ENCODE data around the gene RHOU. TPM values are rescaled to one million over a fixed set of nuclear protein-coding genes. Genes with fewer than 3 reads are reported as not detected.

RHOU gene
- polyA plus RNA-seq, 4 donors = 17.9 to 43.5 (median 42.1) TPM

DNA sequence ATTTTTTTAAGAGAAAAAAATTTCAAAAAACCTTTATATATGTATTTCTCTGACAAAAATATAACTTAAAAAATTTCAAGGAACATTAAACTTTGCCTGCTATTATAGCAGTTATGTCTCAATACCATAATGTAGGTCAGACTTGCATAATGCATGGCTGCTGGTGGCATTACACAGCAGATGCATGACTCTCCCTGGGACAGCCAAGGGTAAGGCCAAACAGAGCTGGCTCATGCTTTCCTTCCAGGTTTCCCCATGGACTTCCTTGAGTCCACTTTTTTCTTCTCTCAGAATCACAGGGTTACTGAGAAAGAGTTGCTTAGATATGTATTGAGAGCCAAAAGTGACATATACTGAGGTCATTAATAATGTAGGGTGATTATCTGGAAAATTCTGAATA is 43.7 kb downstream of the RHOU start:
- no peak for FAIRE-seq
- Histone ChIP-seq H3K27ac (ENCODE audit: low read depth in 1 of 3, low read length in 2 of 3) (no peak overlapping the region), H3K27me3 (ENCODE audit: control insufficient read depth in 3 of 3, insufficient read depth in 3 of 3, low read length in 3 of 3) (no peaks in the 10 kb centered on the region), H3K36me3 (ENCODE audit: control insufficient read depth in 3 of 3, insufficient read depth in 2 of 3, low read depth in 1 of 3, low read length in 3 of 3) (no peaks in the 10 kb centered on the region), H3K4me1 (ENCODE audit: control insufficient read depth in 3 of 3, insufficient read depth in 2 of 3, low read depth in 1 of 3, low read length in 2 of 3) (peaks cover 0 to 31% (median 8%) of the 10 kb centered on the region in 3 donors), H3K4me3 (ENCODE audit: low read depth in 1 of 3, low read length in 3 of 3) (no peak overlapping the region), H3K9me3 (ENCODE audit: control insufficient read depth in 2 of 2, insufficient read depth in 1 of 2, low read depth in 1 of 2, low read length in 1 of 2) (peaks cover 0 to 3% of the 10 kb centered on the region in 2 donors)
- DNase-seq = peak in 1 of 2 donors; percentile 40

DNA sequence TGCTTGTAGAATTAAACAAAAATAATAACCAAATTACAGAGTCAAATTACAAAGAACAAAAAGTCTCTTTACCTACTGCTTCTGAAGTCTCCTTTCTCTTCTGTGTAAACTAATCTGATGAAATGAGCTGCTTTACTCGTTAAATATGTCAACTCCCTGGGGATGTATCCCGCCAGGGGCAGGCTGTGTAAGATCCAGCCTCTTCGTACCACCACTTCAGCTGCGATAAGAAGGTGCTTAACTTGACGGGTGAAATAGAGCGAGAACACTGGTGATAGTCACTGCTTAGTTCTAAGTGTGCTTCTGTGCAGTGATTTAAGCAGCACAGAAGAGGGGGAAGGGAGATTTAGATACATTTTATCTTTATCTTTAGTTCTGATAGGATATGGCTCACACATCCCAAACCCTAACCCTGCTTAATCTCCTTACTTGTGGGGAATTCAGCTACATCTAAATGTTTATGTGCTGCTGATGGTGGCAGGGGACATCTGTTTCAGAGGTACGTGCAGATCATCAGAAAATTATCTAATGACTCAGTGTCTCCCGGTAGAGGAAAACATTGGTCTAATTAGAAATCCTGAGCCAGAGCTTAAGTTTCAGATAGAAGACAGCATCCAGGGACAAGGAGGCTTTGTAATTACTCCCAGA is 46.0 kb downstream of the RHOU start:
- no peak overlapping the region for H3K4me3 ChIP-seq (ENCODE audit: low read depth in 1 of 3, low read length in 3 of 3)

DNA sequence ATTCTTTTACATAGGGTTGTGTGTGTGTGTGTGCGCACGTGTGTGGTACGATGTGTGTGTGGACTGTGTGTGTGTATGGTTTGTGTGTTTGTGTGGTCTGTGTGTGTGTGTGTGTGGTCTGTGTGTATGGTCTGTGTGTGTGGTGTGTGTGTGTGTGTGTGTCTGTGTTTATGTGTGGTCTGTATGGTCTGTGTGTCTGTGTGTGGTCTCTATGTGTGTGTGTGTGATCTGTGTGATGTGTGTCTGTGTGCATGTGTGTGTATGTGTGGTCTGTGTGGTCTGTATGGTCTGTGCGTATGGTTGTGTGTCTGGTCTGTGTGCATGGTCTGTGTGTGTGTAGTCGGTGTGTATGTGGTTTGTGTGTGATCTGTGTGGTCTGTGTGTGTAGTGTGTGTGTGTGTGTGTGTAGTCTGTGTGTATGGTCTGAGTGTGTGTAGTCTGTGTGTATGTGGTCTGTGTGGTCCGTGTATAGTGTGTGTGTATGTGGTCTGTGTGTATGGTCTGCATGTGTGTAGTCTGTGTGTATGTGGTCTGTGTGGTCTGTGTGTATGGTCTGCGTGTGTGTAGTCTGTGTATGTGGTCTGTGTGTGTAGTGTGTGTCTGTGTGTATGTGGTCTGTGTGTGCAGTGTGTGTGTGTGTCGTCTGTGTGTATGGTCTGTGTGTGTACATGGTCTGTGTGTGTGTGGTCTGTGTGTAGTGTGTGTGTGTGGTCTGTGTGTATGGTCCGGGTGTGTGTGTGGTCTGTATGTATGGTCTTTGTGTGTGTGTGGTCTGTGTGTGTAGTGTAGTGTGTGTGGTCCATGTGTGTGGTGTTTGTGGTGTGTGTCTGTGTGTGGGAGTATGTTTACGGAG is 46.8 kb downstream of the RHOU start:
- FAIRE-seq (no peak), DNase-seq (peak in 1 of 2 donors; percentile 26)
- Histone ChIP-seq H3K4me1 (ENCODE audit: control insufficient read depth in 3 of 3, insufficient read depth in 2 of 3, low read depth in 1 of 3, low read length in 2 of 3) (peaks cover 0 to 40% (median 12%) of the 10 kb centered on the region in 3 donors), H3K27ac (ENCODE audit: low read depth in 1 of 3, low read length in 2 of 3) (peak overlapping the region; percentile 78 to 96 (median 92)), H3K4me3 (ENCODE audit: low read depth in 1 of 3, low read length in 3 of 3) (no peak overlapping the region), H3K27me3 (ENCODE audit: control insufficient read depth in 3 of 3, insufficient read depth in 3 of 3, low read length in 3 of 3) (no peaks in the 10 kb centered on the region), H3K9me3 (ENCODE audit: control insufficient read depth in 2 of 2, insufficient read depth in 1 of 2, low read depth in 1 of 2, low read length in 1 of 2) (peaks cover 0 to 5% of the 10 kb centered on the region in 2 donors), H3K36me3 (ENCODE audit: control insufficient read depth in 3 of 3, insufficient read depth in 2 of 3, low read depth in 1 of 3, low read length in 3 of 3) (no peaks in the 10 kb centered on the region)
- 62 to 72% (median 64%) methylated on average over 10 of the region's 10 CpGs for WGBS, 3 donors

More for the DNA sequence above, 46.0 kb downstream of the RHOU start:
- WGBS, 3 donors = 40 to 56% (median 52%) methylated on average over 8 of the region's 8 CpGs
- DNase-seq = peak; percentile 26 to 53
- H3K27ac ChIP-seq (ENCODE audit: low read depth in 1 of 3, low read length in 2 of 3) = peak overlapping the region in 2 of 3 donors; percentile 92 to 96
- H3K36me3 ChIP-seq (ENCODE audit: control insufficient read depth in 3 of 3, insufficient read depth in 2 of 3, low read depth in 1 of 3, low read length in 3 of 3) = no peaks in the 10 kb centered on the region
- H3K27me3 ChIP-seq (ENCODE audit: control insufficient read depth in 3 of 3, insufficient read depth in 3 of 3, low read length in 3 of 3) = no peaks in the 10 kb centered on the region
- peaks cover 0 to 5% of the 10 kb centered on the region in 2 donors for H3K9me3 ChIP-seq (ENCODE audit: control insufficient read depth in 2 of 2, insufficient read depth in 1 of 2, low read depth in 1 of 2, low read length in 1 of 2)
- FAIRE-seq = no peak
- peaks cover 0 to 40% (median 12%) of the 10 kb centered on the region in 3 donors for H3K4me1 ChIP-seq (ENCODE audit: control insufficient read depth in 3 of 3, insufficient read depth in 2 of 3, low read depth in 1 of 3, low read length in 2 of 3)

DNA sequence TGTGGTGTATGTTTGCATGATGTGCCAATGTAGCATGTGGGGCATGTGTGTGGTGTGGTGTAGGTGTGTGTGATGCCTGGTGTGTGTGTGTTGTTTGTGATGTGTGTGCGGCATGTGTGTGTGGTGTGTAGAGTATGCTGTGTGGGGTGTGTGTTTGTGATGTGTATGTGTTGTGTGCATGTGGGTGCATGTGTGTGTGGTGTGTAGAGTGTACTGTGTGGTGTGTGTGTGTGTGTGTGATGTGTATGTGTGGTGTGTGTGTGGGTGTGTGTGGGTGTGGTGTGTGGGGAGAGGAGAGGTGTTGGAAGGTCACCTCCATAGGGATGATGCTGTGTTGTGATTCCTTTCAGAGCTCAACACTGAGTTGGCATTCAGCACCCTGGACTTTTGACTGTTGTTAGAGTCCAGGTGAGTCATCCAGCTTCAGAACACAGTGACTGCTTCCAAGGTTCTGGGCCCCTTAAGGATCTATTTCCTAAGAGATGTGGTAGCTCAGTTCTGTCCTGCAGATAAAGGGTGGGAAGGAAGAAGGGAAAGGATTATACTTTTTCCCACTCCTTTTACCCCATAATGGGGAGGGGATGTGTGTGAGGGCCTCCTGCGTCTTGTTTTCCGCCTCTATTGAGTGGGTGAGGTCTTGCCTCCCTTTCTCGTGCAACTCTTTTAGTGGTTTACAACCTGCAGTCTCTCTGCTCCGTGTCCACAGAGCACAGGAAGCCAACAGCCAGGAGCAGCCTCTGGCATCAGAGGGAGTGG is 47.6 kb downstream of the RHOU start:
- Histone ChIP-seq H3K27ac (ENCODE audit: low read depth in 1 of 3, low read length in 2 of 3) (peak overlapping the region; percentile 78 to 96 (median 92)), H3K27me3 (ENCODE audit: control insufficient read depth in 3 of 3, insufficient read depth in 3 of 3, low read length in 3 of 3) (no peaks in the 10 kb centered on the region), H3K4me1 (ENCODE audit: control insufficient read depth in 3 of 3, insufficient read depth in 2 of 3, low read depth in 1 of 3, low read length in 2 of 3) (peaks cover 0 to 40% (median 12%) of the 10 kb centered on the region in 3 donors), H3K36me3 (ENCODE audit: control insufficient read depth in 3 of 3, insufficient read depth in 2 of 3, low read depth in 1 of 3, low read length in 3 of 3) (no peaks in the 10 kb centered on the region), H3K9me3 (ENCODE audit: control insufficient read depth in 2 of 2, insufficient read depth in 1 of 2, low read depth in 1 of 2, low read length in 1 of 2) (peaks cover 0 to 5% of the 10 kb centered on the region in 2 donors), H3K4me3 (ENCODE audit: low read depth in 1 of 3, low read length in 3 of 3) (no peak overlapping the region)
- 11 to 66% (median 47%) methylated on average over 5 of the region's 5 CpGs for WGBS, 3 donors
- DNase-seq = peak; percentile 96 to 99
- FAIRE-seq = no peak

DNA sequence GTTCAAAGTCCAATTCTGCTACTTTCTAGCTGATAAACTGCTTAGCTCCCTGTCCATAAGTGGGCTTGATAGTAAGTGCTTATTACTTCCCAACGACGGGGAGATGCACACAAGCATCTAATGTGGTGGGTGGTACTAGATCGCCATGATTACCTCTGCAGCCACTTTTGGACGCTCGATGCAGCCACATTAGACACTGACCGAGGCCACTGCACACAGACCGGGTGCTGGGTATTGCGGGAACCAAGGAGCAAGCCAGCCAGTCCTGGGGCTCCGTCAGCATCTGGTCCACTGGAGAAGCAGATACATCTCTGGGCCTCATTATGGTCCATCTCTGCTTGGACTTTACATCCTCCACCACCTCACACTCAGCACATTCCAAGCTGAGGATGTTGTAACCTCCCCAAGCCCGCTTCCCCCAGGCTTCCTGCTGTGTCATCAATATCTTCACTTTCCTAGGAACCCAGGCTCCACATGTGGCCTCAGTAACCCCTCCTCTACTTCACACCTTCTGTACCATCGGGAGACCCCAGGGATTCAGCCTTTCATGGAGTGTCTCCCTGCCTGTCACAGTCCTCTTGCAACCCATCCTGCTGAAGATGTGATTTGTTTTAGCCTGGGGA is 48.2 kb downstream of the RHOU start:
- Histone ChIP-seq H3K27ac (ENCODE audit: low read depth in 1 of 3, low read length in 2 of 3) (peak overlapping the region; percentile 78 to 96 (median 92)), H3K4me3 (ENCODE audit: low read depth in 1 of 3, low read length in 3 of 3) (no peak overlapping the region), H3K9me3 (ENCODE audit: control insufficient read depth in 2 of 2, insufficient read depth in 1 of 2, low read depth in 1 of 2, low read length in 1 of 2) (peaks cover 0 to 5% of the 10 kb centered on the region in 2 donors), H3K36me3 (ENCODE audit: control insufficient read depth in 3 of 3, insufficient read depth in 2 of 3, low read depth in 1 of 3, low read length in 3 of 3) (no peaks in the 10 kb centered on the region), H3K4me1 (ENCODE audit: control insufficient read depth in 3 of 3, insufficient read depth in 2 of 3, low read depth in 1 of 3, low read length in 2 of 3) (peaks cover 0 to 40% (median 12%) of the 10 kb centered on the region in 3 donors), H3K27me3 (ENCODE audit: control insufficient read depth in 3 of 3, insufficient read depth in 3 of 3, low read length in 3 of 3) (no peaks in the 10 kb centered on the region)
- DNase-seq (peak; percentile 72 to 85), FAIRE-seq (no peak)
- 38 to 71% (median 43%) methylated on average over 11 of the region's 11 CpGs for WGBS, 3 donors

DNA sequence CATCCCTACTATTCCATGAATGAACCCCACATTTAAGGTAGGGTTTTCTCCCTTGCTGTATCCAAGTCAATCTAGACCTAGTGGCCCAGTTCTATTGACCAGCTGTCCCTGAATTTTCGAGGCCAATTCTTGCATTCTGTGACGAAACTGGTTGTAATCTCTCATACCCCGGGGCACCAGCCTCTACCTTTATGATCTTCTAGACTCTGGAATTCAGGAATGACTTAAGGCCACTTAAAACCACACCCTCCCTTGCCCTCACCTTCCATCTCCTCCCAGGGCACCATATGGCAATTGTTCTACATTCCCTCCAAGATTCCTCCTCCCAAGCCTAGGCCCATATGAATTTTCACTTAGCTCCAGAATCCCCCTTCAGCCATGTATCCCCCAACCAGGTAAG is 48.9 kb downstream of the RHOU start:
- Histone ChIP-seq H3K27me3 (ENCODE audit: control insufficient read depth in 3 of 3, insufficient read depth in 3 of 3, low read length in 3 of 3) (no peaks in the 10 kb centered on the region), H3K27ac (ENCODE audit: low read depth in 1 of 3, low read length in 2 of 3) (peak overlapping the region; percentile 78 to 96 (median 92)), H3K36me3 (ENCODE audit: control insufficient read depth in 3 of 3, insufficient read depth in 2 of 3, low read depth in 1 of 3, low read length in 3 of 3) (no peaks in the 10 kb centered on the region), H3K4me3 (ENCODE audit: low read depth in 1 of 3, low read length in 3 of 3) (no peak overlapping the region), H3K4me1 (ENCODE audit: control insufficient read depth in 3 of 3, insufficient read depth in 2 of 3, low read depth in 1 of 3, low read length in 2 of 3) (peaks cover 0 to 40% (median 12%) of the 10 kb centered on the region in 3 donors), H3K9me3 (ENCODE audit: control insufficient read depth in 2 of 2, insufficient read depth in 1 of 2, low read depth in 1 of 2, low read length in 1 of 2) (peaks cover 0 to 5% of the 10 kb centered on the region in 2 donors)
- WGBS, 3 donors = 12 to 67% (median 35%) methylated on average over 3 of the region's 3 CpGs
- FAIRE-seq = no peak
- peak; percentile 66 to 74 for DNase-seq

DNA sequence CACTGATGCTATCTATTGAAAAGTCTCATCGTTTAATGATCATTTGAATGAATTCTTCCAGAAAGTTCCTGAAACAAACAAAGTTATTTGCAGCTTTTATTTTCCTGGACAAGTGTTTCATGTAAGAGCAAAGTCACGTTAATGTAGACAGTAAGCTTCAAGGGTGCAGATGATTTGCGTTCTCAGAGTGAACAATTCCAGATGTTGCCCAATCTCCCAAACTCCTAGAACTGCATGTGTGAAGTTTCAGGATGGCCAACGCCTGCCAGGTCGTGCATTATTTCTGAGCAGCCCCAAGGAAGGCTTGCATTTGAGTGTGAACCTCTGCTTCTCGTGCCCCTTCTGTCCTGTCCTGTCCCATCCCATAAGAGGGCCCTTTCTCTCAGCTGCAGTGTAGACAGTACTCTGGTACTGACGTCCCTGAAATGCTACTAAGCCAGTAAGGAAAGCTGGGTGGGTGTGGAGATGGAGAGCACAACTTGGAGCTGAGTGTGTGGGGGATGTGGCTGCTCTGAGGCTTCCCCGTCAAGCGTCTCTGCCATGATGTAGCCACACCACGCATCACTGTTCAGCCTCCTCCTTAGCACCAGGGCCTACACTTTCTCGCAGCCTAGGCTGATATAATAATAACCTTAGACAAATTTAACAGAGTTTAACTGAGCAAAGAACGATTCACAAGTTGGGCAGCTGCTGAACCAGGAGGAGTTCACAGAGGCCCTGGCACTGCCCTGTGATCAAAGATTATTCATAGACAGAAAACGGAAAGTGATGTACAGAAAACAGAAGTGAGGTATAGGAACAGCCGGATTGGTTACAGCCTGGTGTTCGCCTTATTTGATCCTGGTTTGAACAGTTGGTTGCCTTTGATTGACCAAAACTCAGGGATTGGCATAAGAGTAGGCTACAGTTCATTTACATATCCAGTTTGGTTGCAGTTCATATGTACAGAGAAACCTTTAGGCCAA is 50.4 kb downstream of the RHOU start:
- 80 to 87% (median 83%) methylated on average over 15 of the region's 15 CpGs for WGBS, 3 donors
- FAIRE-seq = no peak
- H3K36me3 ChIP-seq (ENCODE audit: control insufficient read depth in 3 of 3, insufficient read depth in 2 of 3, low read depth in 1 of 3, low read length in 3 of 3) = no peaks in the 10 kb centered on the region

More for the DNA sequence above, 50.4 kb downstream of the RHOU start:
- Histone ChIP-seq H3K27me3 (ENCODE audit: control insufficient read depth in 3 of 3, insufficient read depth in 3 of 3, low read length in 3 of 3) (no peaks in the 10 kb centered on the region), H3K9me3 (ENCODE audit: control insufficient read depth in 2 of 2, insufficient read depth in 1 of 2, low read depth in 1 of 2, low read length in 1 of 2) (peaks cover 0 to 5% of the 10 kb centered on the region in 2 donors), H3K4me1 (ENCODE audit: control insufficient read depth in 3 of 3, insufficient read depth in 2 of 3, low read depth in 1 of 3, low read length in 2 of 3) (peaks cover 0 to 40% (median 12%) of the 10 kb centered on the region in 3 donors), H3K4me3 (ENCODE audit: low read depth in 1 of 3, low read length in 3 of 3) (no peak overlapping the region), H3K27ac (ENCODE audit: low read depth in 1 of 3, low read length in 2 of 3) (no peak overlapping the region)
- no peak for DNase-seq

Data from small intestine (tissue), 7 donors.